Measurements from ENCODE around the gene C1orf21. TPM values are rescaled to one million over a fixed set of nuclear protein-coding genes. Genes with fewer than 3 reads are reported as not detected.

The C1orf21 gene
- total RNA-seq, 4 donors from 2014 or later, result 24.0 to 43.0 (median 40.3) TPM

GRCh38 chr1:184624626-184625025 is 237.8 kb downstream of the C1orf21 start:
- TF ChIP-seq CTCF (IDR thresholded peaks at IDR 0.05), result no peak
- no peak for DNase-seq (ENCODE audit: low spot score)
- no peak for ATAC-seq (ENCODE audit: low FRiP score)

- no peak for DNase-seq (ENCODE audit: low spot score)
- ATAC-seq (ENCODE audit: low FRiP score), result no peak
- no peak for TF ChIP-seq CTCF (IDR thresholded peaks at IDR 0.05)
These were observed 238.4 kb downstream of the C1orf21 start for GRCh38 chr1:184625271-184625670.

GRCh38 chr1:184626076-184627006 is 239.5 kb downstream of the C1orf21 start:
- no peak for DNase-seq (ENCODE audit: low spot score)

GRCh38 chr1:184627007-184627341 is 240.1 kb downstream of the C1orf21 start:
- no peak for ATAC-seq (ENCODE audit: low FRiP score)
- DNase-seq (ENCODE audit: low spot score), result no peak
- no peak for TF ChIP-seq CTCF (IDR thresholded peaks at IDR 0.05)

More at GRCh38 chr1:184626076-184627006, 239.5 kb downstream of the C1orf21 start:
- TF ChIP-seq CTCF (IDR thresholded peaks at IDR 0.05), result no peak
- no peak for ATAC-seq (ENCODE audit: low FRiP score)

- ATAC-seq (ENCODE audit: low FRiP score), result no peak
- TF ChIP-seq CTCF (IDR thresholded peaks at IDR 0.05), result no peak
- no peak for DNase-seq (ENCODE audit: low spot score)
These were observed 242.4 kb downstream of the C1orf21 start for GRCh38 chr1:184629266-184629665.

- ATAC-seq (ENCODE audit: low FRiP score) (no peak), DNase-seq (ENCODE audit: low spot score) (no peak)
- TF ChIP-seq CTCF (IDR thresholded peaks at IDR 0.05), result no peak
These were observed 243.8 kb downstream of the C1orf21 start for GRCh38 chr1:184630679-184631060.

Measured in omental fat pad (tissue), 4 donors.